EL (cell line): ENCODE data around the gene GGCT.
"Not testable (repeated sequence)": the region's sequence is repeated elsewhere in the genome, so short reads cannot be mapped to it uniquely, and the experiment has no call there.

Source experiments
- DNase-seq: peaks from one replicate; pipeline ENCODE4 v3.0.0-alpha.2; 2016

GGCT gene

DNA sequence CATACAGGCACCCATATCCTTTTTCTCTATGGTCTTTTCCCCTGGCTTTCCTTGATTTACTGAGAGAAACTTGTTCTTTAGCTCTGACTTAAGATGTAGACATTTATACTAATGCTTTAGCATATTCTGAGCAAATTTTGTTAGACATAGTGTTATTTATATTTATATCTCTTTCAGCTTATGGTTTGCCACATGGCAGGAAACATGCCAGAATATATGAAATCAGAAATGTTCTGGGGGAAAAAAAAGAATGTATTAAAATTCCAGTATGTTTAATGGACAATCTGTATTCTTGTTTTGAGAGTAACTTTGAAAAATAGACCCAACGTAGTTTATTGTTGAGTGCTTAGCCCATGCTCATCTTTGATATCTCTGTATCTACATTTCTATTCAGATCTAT lies 10.1 kb upstream of the GGCT start:
- DNase-seq = no peak

DNA sequence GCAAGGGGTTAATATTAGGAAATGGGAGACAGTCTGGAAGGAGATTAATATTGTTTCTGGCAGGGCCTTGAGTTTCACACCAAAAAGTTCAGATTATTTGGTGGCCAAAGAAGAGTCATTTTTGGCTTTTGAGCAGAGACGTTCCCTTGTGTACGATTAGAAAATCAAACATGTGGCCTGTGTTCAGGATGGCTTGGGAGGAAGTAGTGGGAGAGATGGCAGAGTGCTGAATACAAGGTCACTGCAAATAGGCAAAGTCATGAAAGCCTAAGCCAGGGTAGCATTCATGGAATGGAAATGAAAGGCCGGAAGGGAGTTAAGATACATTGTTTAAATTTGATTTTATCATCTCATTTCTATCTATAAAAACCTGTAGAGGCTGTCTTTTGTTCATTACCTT lies 9.5 kb upstream of the GGCT start:
- no peak for DNase-seq

DNA sequence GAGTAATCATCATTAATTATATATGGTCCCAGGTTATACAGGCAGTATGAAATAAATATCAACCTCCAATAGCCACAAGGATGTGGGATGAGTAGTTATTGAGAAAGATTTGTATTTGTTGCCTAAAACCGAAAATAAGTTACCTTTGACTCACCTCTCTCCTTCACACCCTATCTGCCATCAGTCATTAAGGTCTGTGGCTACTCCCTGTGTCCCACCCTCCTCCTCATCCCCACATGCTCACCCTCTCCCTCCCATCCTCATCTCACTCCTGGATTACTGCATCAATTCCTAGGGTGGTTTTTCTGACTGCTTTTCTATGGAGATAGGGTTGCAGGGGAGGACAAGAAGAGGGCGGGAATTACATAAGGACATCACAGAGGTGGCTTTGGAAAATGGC lies 9.1 kb upstream of the GGCT start:
- DNase-seq = no peak

DNA sequence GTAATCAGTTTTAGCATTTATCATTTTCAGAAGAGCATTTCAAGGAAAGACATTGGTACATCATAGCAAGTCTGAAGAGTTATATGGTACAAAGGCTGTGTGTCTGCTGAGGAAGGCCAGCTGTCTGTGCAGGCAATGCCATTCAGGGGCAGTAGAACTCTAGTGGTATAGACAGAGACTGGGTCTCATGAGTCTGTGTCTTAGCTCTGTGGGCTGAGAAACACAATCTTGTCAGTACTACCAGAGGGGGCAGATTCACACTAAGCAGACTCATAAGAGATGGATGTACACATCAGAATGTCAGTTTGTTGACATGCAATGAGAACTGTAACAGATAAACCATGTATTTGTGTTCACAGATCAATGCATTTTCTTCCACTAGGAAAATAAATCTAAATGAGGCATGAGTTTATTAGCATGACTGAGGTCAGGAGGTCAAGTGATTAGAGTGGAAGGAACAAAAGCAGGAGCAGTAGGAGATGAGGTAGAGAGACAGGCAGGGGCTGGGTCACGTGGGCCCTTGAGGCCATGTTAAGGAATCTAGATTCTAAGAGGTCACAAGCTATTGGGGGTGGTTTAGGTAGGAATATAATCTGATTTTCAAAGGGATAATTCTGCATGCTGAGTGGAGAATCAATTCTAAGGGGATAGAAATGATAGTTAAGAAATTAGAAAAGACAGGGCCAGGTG lies 7.5 kb upstream of the GGCT start:
- no peak for DNase-seq

DNA sequence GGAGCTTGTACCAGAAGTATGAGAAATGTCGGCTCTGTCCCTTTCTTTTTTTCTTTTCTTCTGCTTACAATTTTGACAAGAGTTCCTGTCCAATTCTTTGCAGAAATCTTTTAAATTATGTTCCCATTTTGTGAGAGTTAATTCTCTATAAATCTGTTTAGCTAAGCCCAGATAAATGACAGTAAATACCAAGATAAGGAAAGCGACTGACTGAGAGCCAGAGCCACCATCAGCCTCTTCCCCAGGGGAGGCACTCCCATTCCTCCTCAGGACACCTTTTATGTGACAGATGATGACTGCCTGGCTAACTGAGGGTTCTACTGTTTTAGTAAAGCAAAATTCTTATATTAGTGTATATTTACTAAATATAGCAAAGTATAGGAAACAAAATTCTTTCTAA lies 6.9 kb upstream of the GGCT start:
- no peak for DNase-seq

DNA sequence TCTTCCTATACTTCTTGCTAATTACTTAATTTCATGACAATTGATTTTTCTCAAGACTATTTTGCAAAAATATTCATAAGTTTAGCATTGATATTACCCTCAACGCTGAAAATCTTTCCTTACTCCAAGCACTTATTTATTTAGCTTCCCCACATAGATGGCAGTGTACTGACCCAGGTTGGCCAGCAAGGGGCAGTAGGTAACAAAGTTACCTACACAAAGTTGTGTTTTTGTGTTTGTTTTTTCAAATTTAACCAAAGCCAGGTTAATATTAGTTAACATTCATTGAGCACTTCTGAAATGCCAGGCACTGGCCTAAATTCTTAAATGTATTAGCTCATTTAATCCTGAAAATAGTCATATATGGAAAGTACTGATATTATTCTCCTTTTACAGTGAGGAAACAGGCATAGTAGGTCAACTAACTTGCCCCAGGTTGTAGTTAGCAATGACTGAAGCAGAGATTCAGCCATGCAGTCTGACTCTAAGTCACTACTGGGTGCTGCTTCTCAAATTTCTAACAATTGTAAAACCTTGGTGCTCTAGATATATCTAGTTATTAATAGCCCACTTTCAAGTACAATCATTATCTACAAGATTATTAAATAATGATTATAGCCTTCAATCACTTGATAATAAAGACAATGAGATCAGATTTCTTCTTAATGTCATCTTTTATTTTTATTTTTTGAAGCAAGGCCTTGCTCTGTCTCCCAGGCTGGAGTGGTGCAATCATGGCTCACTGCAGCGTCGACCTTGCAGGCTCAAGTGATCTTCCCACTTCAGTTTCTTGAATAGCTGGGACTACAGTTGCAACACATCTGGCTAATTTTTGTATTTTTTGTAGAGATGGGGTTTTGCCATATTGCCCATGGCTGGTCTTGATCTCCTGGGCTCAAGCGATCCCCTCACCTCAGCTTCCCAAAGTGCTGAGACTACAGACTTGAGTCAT lies 5.8 kb upstream of the GGCT start:
- peak; percentile 43 for DNase-seq

DNA sequence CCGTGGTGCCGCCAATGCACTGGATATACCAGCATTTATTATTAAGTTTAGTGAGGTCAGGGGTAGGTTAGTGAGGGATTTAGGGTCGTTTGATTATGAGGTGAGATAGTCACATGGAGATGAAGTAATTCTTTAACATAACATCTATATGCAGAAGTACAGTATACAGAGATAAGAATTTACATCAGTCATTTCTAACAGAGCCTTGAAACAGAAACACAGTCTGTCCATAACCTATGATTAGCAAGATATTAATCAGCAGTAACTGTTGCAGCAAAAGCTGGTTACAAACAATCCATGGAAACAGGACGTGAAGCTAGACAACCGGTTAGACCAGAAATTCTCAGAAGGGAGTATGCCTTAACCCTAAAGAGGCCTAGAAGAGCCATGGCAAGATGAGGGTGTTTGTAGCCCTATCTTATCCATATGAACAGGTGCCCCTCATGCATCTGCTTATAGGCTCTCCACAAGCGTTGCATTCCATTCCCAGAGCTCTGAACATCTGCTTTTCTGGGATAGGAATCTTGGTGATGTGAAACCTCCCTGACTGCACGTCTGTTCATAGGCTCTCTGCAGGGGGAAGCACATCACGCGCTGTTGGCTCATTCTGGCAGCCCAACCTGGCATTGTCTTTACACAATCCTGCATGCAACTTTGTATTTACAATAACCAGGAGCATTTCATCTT lies 4.7 kb upstream of the GGCT start:
- not testable (repeated sequence) for DNase-seq

DNA sequence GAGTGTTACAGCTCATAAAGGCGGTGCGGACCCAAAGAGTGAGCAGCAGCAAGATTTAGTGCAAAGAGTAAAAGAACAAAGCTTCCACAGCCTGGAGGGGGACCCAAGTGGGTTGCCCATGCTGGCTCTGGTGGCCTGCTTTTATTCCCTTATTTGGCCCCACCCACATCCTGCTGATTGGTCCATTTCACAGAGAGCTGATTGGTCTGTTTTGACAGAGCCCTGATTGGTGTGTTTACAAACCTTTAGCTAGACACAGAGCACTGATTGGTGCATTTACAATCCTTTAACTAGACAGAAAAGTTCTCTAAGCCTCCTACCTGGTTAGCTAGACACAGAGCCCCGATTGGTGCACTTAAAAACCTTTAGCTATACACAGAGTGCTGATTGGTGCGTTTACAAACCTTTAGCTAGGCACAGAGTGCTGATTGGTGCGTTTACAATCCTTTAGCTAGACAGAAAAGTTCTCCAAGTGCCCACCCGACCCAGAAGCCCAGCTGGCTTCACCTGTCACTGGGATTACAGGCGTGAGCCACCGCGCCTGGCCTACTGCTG lies 2.8 kb upstream of the GGCT start:
- DNase-seq = not testable (repeated sequence)

DNA sequence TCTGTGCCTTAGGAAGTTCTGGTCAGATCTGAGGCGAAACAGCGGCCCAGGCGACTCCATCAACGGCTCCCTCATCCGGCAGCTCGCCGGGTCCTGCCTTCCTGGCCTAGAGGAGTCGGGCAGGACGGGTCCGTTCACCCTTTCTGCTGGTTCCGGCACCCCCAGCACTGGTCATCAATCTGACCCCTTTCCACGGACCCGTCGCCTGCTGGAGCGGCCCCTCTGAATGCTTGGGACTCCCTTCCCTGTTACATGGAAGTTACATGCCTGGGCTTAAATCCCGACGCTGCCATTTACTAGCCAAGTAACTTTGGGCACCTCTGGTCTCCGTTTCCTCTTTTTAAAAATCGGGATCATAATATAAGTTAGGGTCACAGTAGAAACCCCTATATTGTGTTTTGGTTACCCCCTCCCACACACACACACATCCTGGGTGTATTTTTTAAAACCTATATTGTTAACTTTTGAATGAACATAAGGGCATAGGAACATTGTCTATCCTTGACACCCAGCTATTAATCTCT lies 607 bp upstream of the GGCT start:
- no peak for DNase-seq

DNA sequence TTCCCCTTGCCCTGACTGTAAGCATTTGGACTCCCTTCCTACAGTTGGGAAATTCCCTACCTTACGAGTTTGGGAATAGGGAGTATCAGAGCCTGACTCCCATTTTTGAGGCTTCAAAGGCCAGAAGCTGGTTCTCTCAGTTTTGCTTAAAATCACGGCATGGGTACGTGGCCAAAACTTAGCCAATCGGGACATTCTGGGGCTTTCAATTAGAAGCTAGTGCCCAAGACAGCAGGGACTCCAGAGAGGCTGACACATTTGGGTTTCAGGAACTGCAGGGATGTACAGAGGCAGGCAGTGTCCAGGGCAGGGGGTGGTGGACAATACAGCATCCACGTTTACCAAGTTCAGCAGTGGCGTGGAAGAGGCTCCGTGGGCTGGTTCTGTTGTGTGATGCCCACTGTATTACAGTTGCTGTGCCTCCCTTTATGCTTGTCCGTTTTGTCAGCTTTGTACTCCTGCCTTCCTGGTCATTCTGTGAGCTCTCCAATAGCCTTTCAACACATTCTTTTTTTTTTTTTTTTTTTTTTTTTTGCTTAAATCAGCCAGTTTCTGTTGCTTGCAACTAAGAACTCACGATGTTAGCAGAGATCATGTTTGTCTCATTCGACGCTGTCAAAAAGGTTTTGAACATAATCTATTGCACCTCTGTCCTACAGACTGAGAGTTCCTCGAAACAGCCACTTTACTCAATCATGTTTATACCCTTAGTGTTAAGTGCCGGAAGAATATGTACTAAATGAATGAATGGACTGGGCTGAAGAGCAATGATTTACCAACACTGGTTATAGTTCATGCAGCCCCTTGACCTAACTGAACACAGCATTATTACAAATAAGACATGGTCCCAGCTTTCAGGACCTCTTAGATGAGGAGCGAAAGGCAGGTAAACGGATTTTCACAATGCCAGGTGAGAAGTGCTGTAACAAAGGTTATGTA lies 1.1 kb downstream of the GGCT start:
- DNase-seq = no peak

DNA sequence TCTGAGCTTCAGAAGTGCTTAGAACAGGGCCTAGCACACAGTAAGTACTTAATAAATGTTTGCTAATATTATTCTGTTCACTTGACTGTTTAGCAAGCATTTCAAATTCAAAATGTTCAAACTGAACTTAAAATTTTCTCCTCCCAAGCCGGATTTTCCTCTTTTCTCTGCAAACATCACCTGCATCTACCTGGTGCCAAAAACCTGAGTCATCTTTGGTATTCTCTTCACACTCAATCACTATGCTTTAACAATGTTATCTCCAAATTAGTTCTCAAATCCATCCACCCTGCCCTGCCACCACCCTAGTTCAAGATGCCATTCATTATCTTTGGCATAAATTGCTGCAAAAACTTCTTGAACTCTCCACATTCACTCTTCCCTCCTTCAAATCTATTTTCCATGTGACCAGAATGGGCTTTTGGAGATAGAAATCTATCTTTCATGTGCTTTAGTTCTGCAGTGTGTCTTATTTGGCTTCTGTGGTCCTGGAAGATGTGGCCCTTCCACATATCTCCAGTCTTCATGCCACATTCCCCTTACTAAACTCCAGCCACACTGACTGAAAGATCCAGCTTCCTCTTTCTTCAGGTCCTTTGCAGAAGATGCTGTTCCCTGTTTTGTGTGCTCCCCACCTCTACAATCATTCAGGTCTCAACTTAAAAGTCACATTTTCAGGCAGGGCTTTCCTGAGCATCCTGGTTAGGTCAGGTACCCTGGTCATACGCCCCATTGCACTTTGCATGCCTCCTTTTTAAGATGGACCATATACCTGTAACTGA lies 2.0 kb downstream of the GGCT start:
- DNase-seq = no peak

DNA sequence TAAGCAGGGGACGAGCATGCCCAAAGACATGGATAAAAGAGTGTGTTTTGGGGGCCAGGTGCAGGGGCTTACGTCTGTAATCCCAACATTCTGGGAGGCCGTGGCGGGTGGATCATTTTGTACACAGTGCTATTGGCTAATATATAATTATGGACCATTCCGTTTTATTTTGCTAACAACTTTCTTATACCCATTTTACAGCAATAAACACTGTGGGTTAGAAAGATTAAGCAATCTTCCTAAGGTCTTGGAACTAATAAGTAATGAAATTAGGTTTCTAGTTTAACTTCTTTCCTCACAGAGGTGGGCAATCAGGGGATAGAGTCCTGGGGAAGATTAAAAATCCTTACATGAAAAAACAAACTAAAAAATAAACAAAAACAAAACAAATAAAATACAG lies 3.4 kb downstream of the GGCT start:
- DNase-seq = no peak

DNA sequence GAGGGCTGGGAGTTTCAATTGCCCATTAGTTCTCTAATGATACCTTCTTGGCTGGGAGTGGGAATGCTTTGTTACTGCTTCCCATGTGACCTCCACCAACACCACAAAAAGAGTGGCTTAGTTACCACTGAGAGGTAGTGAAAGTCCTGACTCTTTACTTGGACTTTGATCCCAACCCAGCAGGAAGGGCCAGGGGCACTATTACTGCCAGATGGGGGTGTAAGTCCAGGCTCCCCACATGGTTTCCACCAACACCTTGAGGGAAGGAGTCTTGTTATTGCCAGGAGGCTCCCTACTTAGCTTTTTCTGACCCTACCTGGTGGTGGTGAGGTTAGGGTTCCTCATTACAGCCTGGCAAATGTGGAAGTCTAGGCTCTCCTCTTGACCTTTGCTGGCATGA lies 11.4 kb downstream of the GGCT start:
- no peak for DNase-seq

DNA sequence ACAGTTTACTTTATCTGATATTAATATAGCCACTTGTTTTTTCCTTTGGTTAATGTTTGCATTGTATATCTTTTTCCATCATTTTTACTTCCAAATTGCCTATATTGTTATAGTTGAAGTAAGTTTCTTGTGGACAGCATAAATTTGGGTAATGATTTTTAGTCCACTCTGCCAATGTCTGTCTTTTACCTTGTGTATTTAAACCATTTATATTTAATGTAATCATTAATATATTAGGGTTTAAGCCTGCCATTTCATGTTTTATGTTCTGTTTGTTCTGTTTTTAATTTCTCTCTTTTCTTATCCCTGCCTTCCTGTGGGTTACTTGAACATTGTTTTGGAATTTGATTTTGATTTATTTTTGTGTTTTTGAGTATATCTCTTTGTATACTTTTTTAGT lies 13.2 kb downstream of the GGCT start:
- DNase-seq = no peak

DNA sequence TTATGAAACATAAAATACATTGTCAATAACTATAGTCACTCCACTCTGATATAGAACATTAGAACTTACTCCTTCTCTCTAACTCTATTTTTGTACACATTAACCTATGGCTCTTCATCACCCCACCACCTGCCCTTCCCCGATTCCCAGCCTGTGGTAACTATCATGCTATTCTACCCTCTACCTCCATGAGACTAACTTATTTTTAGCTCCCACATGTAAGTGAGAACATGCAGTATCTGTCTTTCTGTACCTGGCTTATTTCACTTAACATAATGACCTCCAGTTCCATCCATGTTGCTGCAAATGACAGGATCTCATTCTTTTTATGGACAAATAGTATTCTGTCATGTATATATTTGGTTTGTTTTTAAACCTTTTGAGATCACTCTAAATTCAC lies 17.3 kb downstream of the GGCT start:
- DNase-seq = no peak

DNA sequence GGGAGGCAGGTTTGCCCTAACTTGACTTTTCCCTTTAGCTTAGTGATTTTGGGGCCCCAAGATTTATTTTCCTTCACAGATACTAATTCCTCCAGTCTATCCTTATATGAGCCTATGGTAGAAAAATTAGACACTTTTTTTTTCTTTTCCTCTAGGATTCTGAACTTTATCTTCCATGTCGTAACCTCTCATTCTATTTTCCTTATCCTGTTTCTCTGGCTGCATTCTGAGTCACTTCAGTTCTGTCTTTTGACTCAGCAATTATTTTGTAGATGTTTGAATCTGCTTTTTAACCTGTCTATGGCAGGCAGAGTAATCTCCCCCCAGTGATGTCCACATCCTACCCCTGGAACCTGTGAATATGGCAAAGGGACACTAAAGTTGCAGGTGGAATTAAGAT lies 19.0 kb downstream of the GGCT start:
- DNase-seq = no peak

DNA sequence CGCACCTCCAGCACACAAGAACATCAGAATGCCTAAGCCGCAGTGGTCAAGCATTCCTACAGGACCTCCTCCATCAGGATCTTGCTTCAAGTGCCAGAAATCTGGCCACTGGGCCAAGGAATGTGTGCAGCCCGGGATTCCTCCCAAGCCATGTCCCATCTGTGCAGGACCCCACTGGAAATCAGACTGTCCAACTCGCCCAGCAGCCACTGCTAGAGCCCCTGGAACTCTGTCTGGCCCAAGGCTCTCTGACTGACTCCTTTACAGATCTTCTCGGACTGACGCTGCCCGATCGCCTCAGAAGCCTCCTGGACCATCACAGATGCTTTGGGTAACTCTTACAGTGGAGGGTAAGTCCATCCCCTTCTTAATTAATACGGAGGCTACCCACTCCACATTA lies 23.2 kb downstream of the GGCT start:
- not testable (repeated sequence) for DNase-seq

DNA sequence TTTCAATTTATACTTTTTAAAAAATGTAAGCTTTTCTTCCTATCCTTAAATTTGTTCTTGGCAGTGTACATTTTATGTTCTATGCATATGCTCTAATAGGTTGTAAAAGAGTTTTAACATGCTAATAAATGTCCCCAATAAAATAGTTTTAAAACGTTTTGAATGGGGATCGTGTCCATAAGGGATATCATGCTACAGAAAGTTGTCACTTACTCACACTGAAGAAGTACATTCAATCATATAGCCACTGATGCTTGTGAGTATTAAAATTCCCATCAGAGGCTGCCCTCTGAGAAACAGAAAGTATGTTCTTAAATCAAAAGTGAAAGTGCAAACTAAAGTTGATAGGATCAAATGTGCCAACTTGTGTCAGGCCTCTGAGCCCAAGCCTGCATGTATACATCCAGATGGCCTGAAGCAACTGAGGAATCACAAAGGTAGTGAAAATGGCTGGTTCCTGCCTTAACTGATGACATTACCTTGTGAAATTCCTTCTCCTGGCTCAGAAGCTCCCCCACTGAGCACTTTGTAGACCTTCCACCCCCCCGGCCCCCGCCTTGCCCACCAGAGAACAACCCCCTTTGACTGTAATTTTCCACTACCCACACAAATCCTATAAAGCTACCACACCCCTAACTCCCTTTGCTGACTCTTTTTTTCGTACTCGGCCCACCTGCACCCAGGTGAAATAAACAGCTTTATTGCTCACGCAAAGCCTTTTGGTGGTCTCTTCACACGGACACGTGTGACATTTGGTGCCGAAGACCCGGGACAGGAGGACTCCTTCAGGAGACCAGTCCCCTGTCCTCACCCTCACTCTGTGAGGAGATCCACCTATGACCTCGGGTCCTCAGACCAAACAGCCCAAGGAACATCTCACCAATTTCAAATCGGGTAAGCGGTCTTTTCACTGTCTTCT lies 25.2 kb downstream of the GGCT start:
- DNase-seq = peak; percentile 51

DNA sequence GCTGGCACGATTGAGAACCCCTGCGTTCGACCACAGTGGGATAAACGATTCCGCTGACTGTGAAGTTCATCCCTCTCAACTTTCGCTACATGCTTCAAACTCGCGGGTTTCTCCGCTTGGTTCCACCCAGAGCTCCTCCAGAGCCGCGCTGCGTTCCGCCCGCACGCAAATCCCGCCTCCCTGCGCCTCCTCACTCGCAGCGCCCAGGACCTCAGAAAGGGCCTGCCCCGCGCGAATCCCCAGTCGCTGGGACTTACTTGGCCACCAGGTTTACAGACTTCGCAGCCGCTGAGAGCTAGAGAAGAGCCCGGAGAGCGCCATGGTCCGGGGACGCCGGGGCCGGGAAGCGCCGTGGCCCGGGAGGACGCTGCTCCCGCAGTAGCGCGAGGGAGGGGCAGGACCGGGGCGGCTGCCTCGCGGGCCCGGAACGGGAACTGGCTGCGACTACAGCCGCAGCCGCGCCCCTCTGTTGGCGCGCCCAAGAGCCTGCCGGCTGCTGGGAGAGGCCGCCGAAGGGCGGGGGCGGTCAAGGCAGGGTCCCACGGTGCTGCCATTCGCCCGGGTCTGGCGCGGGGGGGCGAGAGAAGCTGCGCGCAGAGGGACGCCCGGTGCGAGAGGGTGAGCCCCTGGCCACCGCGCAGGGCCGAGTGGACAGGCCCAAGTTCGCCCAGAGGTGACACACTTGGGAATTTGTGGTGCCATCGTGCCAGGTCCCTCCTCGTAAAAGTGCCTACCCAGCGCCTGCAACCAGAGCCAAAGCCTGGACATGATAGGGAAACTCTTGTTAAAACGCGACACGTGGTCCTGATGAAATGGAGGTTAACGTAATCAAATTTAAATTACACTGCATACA lies 26.1 kb downstream of the GGCT start, which contains the start of gene NOD1:
TSS of gene NOD1 (minus strand) at position 436 of the 853 bp plus-strand sequence. CDS start 21,863 bp downstream, outside the sequence.
- peak; percentile 76 for DNase-seq
